HepG2 (cell line): Measurements from ENCODE around the gene TSPAN3. TPM values are rescaled to one million over a fixed set of nuclear protein-coding genes. Genes with fewer than 3 reads are reported as not detected.

Source experiments
- ATAC-seq: fragments of 200-7000 bp; cut with Tn5 transposase; 3 replicates; pipeline ENCODE4 v1.9.1; 2020; ENCODE audit warnings: mild to moderate bottlenecking, moderate library complexity
- BruUV-seq: library from RNA; stranded (reverse); fragments of 400-500 nt; replicated peaks from 2 replicates; lab custom pipeline; 2021; lab: Mats Ljungman, UMichigan
- CTCF ChIA-PET: fragments of 300-600 bp; formaldehyde crosslinking; extraction: SDS; loops from one replicate; lab custom pipeline; 2021; ENCODE audit warnings: low total read pairs, inconsistent platforms, low intra/inter-chr PET ratio; lab: Yijun Ruan, JAX
- POLR2A ChIA-PET: fragments of 350-600 bp; sonication (Branson Sonifier 250); formaldehyde crosslinking; loops from one replicate; lab custom pipeline; 2020; ENCODE audit warnings: antibody characterized with exemption, inconsistent platforms; lab: Yijun Ruan, JAX
- DNase-seq: peaks from one replicate; pipeline ENCODE4 v3.0.0-alpha.2; 2015; ENCODE audit warnings: low spot score
- FAIRE-seq: peaks from 3 replicates; lab custom pipeline; 2011; peaks lifted over from hg19 to GRCh38; lab: Jason Lieb, UNC
- H2AFZ ChIP-seq: one replicate; pipeline ENCODE4 v1.6.1; 2011; ENCODE audit warnings: low read length, inconsistent platforms
- H3K27ac ChIP-seq: fragments of 300-600 bp; 3 replicates; pipeline ENCODE4 v1.8.0; 2011; ENCODE audit warnings: mixed run types, mild to moderate bottlenecking, mixed read lengths, low read length, inconsistent platforms; ENCODE audit not compliant: insufficient read depth; ENCODE audit errors: extremely low read length
- H3K27me3 ChIP-seq, 2 experiments: fragments of 200-600 bp in 1 of 2; 2 replicates in 1 of 2; 3 replicates in 1 of 2; pipeline versions ENCODE4 v1.6.0 to v1.8.0; 2011; ENCODE audit warnings: low read length in 2 of 2, mild to moderate bottlenecking in 2 of 2, moderate library complexity in 2 of 2, inconsistent platforms in 1 of 2; ENCODE audit not compliant: insufficient read depth in 2 of 2, control insufficient read depth in 1 of 2
- H3K36me3 ChIP-seq, 2 experiments: fragments of 200-600 bp in 1 of 2; replicated peaks in 1 of 2; 2 replicates in 1 of 2; 3 replicates in 1 of 2; pipeline versions ENCODE4 v1.5.1 to v1.8.0; 2011; ENCODE audit warnings: low read length in 2 of 2, inconsistent platforms in 1 of 2; ENCODE audit not compliant: insufficient read depth in 2 of 2, control insufficient read depth in 1 of 2
- H3K4me1 ChIP-seq: 2 replicates; pipeline ENCODE4 v1.5.1; 2012; ENCODE audit warnings: low read length, inconsistent platforms; ENCODE audit not compliant: insufficient read depth
- H3K4me2 ChIP-seq: 2 replicates; pipeline ENCODE4 v1.6.0; 2011; ENCODE audit warnings: low read depth, low read length, inconsistent platforms
- H3K4me3 ChIP-seq, 3 experiments: fragments of 200-600 bp in 1 of 3; sonication (generic), shearing (Covaris generic) in 1 of 3; replicated peaks in 1 of 3; 2 replicates each; pipeline ENCODE4 v1.5.1; 2011 to 2016; ENCODE audit warnings: low read length in 3 of 3, inconsistent platforms in 2 of 3, low read depth in 2 of 3, mild to moderate bottlenecking in 2 of 3, control low read depth in 1 of 3, mixed read lengths in 1 of 3; ENCODE audit not compliant: insufficient read depth in 1 of 3
- H3K79me2 ChIP-seq: one replicate; pipeline ENCODE4 v1.6.1; 2011; ENCODE audit warnings: low read length, inconsistent platforms; ENCODE audit not compliant: insufficient read depth
- H3K9ac ChIP-seq: 2 replicates; pipeline ENCODE4 v1.6.0; 2011; ENCODE audit warnings: mild to moderate bottlenecking, low read depth, low read length, inconsistent platforms; ENCODE audit not compliant: insufficient read depth
- H3K9me3 ChIP-seq: 2 replicates; pipeline ENCODE4 v1.5.1; 2012; ENCODE audit warnings: mild to moderate bottlenecking, low read length
- H4K20me1 ChIP-seq: 2 replicates; pipeline ENCODE4 v1.6.0; 2011; ENCODE audit warnings: inconsistent platforms, mild to moderate bottlenecking, low read length, moderate library complexity; ENCODE audit not compliant: insufficient read depth
- BCL3 ChIP-seq: sonication (generic); formaldehyde crosslinking; IDR thresholded peaks from 2 replicates; pipeline ENCODE4 v1.5.1; 2020; ENCODE audit warnings: mild to moderate bottlenecking, missing genetic modification reagents, moderate library complexity
- FOXO4 ChIP-seq: sonication (generic); formaldehyde crosslinking; conservative IDR thresholded peaks from 2 replicates; pipeline ENCODE4 v1.8.1; 2023; ENCODE audit warnings: missing genetic modification reagents
- HHEX ChIP-seq: IDR thresholded peaks from 2 replicates; pipeline ENCODE4 v1.6.1; 2016; ENCODE audit warnings: control low read depth
- THAP7 ChIP-seq: sonication (generic); formaldehyde crosslinking; IDR thresholded peaks from 2 replicates; pipeline ENCODE4 v1.8.1; 2023; ENCODE audit warnings: mild to moderate bottlenecking, missing genetic modification reagents
- ZMYM3 ChIP-seq: sonication (generic); formaldehyde crosslinking; IDR thresholded peaks from 2 replicates; pipeline ENCODE4 v1.5.1; 2020; ENCODE audit warnings: mild to moderate bottlenecking, missing genetic modification reagents
- ZNF234 ChIP-seq: sonication (generic); formaldehyde crosslinking; conservative IDR thresholded peaks from 2 replicates; pipeline ENCODE4 v1.5.1; 2020; ENCODE audit warnings: mild to moderate bottlenecking, missing genetic modification reagents
- ZNF24 ChIP-seq: fragments of 450-650 bp; IDR thresholded peaks from 2 replicates; pipeline ENCODE4 v1.6.1; 2017; ENCODE audit warnings: antibody characterized with exemption, mild to moderate bottlenecking
- ZNF441 ChIP-seq: sonication (generic); formaldehyde crosslinking; IDR thresholded peaks from 2 replicates; pipeline ENCODE4 v1.7.0; 2021; ENCODE audit warnings: missing genetic modification reagents, borderline replicate concordance
- whole genome bisulfite sequencing: methylation state at CpG from one replicate; pipeline ENCODE4 v1.1.6; 2017; ENCODE audit warnings: low lambda C conversion rate; 5-methylcytosine and 5-hydroxymethylcytosine counted together
- in situ Hi-C: cut with HindIII; loops from 2 replicates; pipeline ENCODE4 v1.10.0; 2017; ENCODE audit warnings: low pct_unique_long_range_greater_than_20kb; ENCODE audit not compliant: extremely low pct_ligation_motif_present
- intact Hi-C: fragments of 100-400 bp; cut with micrococcal nuclease; formaldehyde crosslinking; loops from one replicate; pipeline ENCODE4 v1.10.0; 2022; ENCODE audit not compliant: unreplicated experiment
- polyA plus RNA-seq, 8 experiments: library from polyadenylated mRNA; depleted of rRNA in 3 of 8; stranded (reverse) in 7 of 8; unstranded in 1 of 8; fragments of >200 nt; fragmentation: Illumina TruSeq in 4 of 8; extraction: Trizol in 4 of 8; gene quantifications; 2 replicates each; pipeline versions ENCODE4 v1.2.1 to v1.2.3, GENCODE V29; 2011 to 2016; ENCODE audit warnings: low read depth in 4 of 8, missing spikeins in 1 of 8, mixed read lengths in 1 of 8; ENCODE audit not compliant: insufficient read depth in 1 of 8
- total RNA-seq, 5 experiments: library from RNA; depleted of rRNA; stranded (reverse); fragments of >200 nt; fragmentation: Illumina TruSeq; extraction: Trizol; gene quantifications; 2 replicates each; pipeline ENCODE4 v1.2.3, GENCODE V29; 2016; ENCODE audit warnings: low read depth in 1 of 5
- TF ChIP-seq, protein P1 (sequence below): sonication (generic); formaldehyde crosslinking; conservative IDR thresholded peaks from 2 replicates; pipeline ENCODE4 v1.4.0; 2020; ENCODE audit warnings: missing genetic modification reagents
- TF ChIP-seq, protein P2 (sequence below): IDR thresholded peaks from 2 replicates; pipeline ENCODE4 v1.6.1; 2016; ENCODE audit warnings: missing compliant biosample characterization, missing genetic modification reagents, borderline replicate concordance
- TF ChIP-seq, protein P3 (sequence below): sonication (generic); formaldehyde crosslinking; IDR thresholded peaks from 2 replicates; pipeline ENCODE4 v1.8.0; 2022; ENCODE audit warnings: mild to moderate bottlenecking, missing genetic modification reagents

Gene TSPAN3
- total and polyA plus RNA-seq, 2 of the 13 experiments (the other 11 are each of a cell fraction or from before 2014, with no cell fraction given) = 167 to 170 TPM

GRCh38 chr15:77032052-77032646, 38.8 kb downstream of the TSPAN3 start (continued):
- TF ChIP-seq ZNF24 = no peak
- TF ChIP-seq ZNF234 (CRISPR knock-in tag) = no peak
- TF ChIP-seq ZMYM3 (CRISPR knock-in tag) = peak; percentile 84
- TF ChIP-seq THAP7 (CRISPR knock-in tag) = 0 out of 2 replicates have a peak, but pooled peaks have one; percentile 9
- TF ChIP-seq, protein P1, sequence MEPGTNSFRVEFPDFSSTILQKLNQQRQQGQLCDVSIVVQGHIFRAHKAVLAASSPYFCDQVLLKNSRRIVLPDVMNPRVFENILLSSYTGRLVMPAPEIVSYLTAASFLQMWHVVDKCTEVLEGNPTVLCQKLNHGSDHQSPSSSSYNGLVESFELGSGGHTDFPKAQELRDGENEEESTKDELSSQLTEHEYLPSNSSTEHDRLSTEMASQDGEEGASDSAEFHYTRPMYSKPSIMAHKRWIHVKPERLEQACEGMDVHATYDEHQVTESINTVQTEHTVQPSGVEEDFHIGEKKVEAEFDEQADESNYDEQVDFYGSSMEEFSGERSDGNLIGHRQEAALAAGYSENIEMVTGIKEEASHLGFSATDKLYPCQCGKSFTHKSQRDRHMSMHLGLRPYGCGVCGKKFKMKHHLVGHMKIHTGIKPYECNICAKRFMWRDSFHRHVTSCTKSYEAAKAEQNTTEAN (CRISPR knock-in tag) = peak; percentile 86

- peak overlapping the region; percentile 66 for H3K9ac ChIP-seq
- in situ Hi-C loops = loop anchor here (10.0 kb wide), 1 partner anchor 127 kb away; the partner anchor contains the start of gene SCAPER
- H2AFZ ChIP-seq = peak overlapping the region; percentile 48
- DNase-seq (peak; percentile 49), ATAC-seq (peak; percentile 64), FAIRE-seq (peak; percentile 56)
- BruUV-seq = no TSS peak
- H3K27ac ChIP-seq = peak overlapping the region; percentile 30
- ChIA-PET CTCF (no interaction called here), POLR2A (interaction anchor here (1.0 to 1.5 kb wide), 4 partner anchors 36 to 474 kb away, joined by 3 to 4 read pairs (median 3); partner anchors contain the start of genes RCN2 and TSPAN3)
- H3K4me3 ChIP-seq = peak overlapping the region; percentile 66 to 81 (median 74)
- H3K27me3 ChIP-seq = peaks cover 4 to 14% of the 10 kb centered on the region in 2 experiments; a peak in 3 of 5 replicates
- H3K36me3 ChIP-seq = peaks cover 0 to 4% of the 10 kb centered on the region in 2 experiments; a peak in 1 of 5 replicates
- no peaks in the 10 kb centered on the region for H3K9me3 ChIP-seq
- H3K4me1 ChIP-seq = peaks cover 47% of the 10 kb centered on the region
- no peaks in the 10 kb centered on the region for H3K79me2 ChIP-seq
- H4K20me1 ChIP-seq = no peaks in the 10 kb centered on the region
- H3K4me2 ChIP-seq = peak overlapping the region; percentile 97
- 0% methylated on average over 3 of the region's 12 CpGs for WGBS
- intact Hi-C loops = loop anchor here (5.0 kb wide), 1 partner anchor 129 kb away; no protein-coding TSS in a partner anchor
- TF ChIP-seq BCL3 (CRISPR knock-in tag) (no peak), HHEX (CRISPR knock-in tag) (no peak), ZNF441 (CRISPR knock-in tag) (peak; percentile 36; the same call in 1 of the 2 replicates), FOXO4 (0 out of 2 replicates have a peak, but pooled peaks have one; percentile 75)
- TF ChIP-seq, protein P2, sequence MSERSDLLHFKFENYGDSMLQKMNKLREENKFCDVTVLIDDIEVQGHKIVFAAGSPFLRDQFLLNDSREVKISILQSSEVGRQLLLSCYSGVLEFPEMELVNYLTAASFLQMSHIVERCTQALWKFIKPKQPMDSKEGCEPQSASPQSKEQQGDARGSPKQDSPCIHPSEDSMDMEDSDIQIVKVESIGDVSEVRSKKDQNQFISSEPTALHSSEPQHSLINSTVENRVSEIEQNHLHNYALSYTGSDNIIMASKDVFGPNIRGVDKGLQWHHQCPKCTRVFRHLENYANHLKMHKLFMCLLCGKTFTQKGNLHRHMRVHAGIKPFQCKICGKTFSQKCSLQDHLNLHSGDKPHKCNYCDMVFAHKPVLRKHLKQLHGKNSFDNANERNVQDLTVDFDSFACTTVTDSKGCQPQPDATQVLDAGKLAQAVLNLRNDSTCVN (CRISPR knock-in tag) = no peak
- TF ChIP-seq, protein P3, sequence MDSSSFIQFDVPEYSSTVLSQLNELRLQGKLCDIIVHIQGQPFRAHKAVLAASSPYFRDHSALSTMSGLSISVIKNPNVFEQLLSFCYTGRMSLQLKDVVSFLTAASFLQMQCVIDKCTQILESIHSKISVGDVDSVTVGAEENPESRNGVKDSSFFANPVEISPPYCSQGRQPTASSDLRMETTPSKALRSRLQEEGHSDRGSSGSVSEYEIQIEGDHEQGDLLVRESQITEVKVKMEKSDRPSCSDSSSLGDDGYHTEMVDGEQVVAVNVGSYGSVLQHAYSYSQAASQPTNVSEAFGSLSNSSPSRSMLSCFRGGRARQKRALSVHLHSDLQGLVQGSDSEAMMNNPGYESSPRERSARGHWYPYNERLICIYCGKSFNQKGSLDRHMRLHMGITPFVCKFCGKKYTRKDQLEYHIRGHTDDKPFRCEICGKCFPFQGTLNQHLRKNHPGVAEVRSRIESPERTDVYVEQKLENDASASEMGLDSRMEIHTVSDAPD (CRISPR knock-in tag) = no peak
Observed at GRCh38 chr15:77031376-77032050, 39.4 kb downstream of the TSPAN3 start.
